SK-MEL-5 (cell line): ENCODE data around the gene TLR3. TPM values are rescaled to one million over a fixed set of nuclear protein-coding genes. Genes with fewer than 3 reads are reported as not detected.
"Not testable (repeated sequence)": the region's sequence is repeated elsewhere in the genome, so short reads cannot be mapped to it uniquely, and the experiment has no call there.

ENCODE experiments used
- DNase-seq: peaks from one replicate; pipeline ENCODE4 v3.0.0-alpha.2; 2016; ENCODE audit warnings: low read depth, low spot score
- in situ Hi-C: cut with HindIII; loops from 2 replicates; pipeline ENCODE4 v1.10.0; 2016; ENCODE audit warnings: low sequenced_read_pairs, high pct_unique_total_duplicates, low pct_unique_long_range_greater_than_20kb
- total RNA-seq: library from RNA; depleted of rRNA; stranded (reverse); fragments of >200 nt; shearing (Covaris generic); gene quantifications from 2 replicates; pipeline ENCODE4 v1.2.3, GENCODE V29; 2014

The TLR3 gene
- total RNA-seq, 1 experiment from 2014 or later = 6.9 TPM

GRCh38 chr4:186037692-186038658, 31.0 kb upstream of the TLR3 start:
- DNase-seq = peak; percentile 82
- in situ Hi-C loops = no loop called here

- in situ Hi-C loops = no loop called here
Observed at GRCh38 chr4:186039697-186040096, 29.3 kb upstream of the TLR3 start.

GRCh38 chr4:186040316-186040715, 28.6 kb upstream of the TLR3 start:
- in situ Hi-C loops = no loop called here
- no peak for DNase-seq

More at GRCh38 chr4:186039697-186040096, 29.3 kb upstream of the TLR3 start:
- DNase-seq = no peak

GRCh38 chr4:186047501-186047900, 21.5 kb upstream of the TLR3 start:
- in situ Hi-C loops, DNase-seq: not testable (repeated sequence)

GRCh38 chr4:186050135-186050534, 18.8 kb upstream of the TLR3 start:
- DNase-seq, in situ Hi-C loops: not testable (repeated sequence)

DNA sequence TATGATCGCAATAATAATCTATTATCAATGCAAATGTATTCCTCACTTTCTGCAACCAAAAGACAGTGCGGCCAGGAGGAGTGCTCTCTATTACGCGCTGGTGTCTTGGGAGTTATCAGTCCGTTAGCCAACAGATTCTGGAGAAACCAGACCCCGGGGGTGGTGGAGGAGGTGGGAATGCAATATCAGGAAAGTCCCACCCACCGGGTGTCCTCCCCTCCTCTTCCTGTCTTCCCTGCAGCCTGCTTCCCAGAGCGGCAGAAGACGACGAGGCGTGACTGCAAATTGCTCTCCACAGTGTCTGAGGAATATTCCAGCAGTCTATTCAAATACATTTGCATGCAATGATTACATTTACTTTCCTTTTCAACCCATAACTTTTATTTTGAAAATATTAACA, 17.9 kb upstream of the TLR3 start:
- in situ Hi-C loops = no loop called here
- no peak for DNase-seq

GRCh38 chr4:186058253-186058979, 10.5 kb upstream of the TLR3 start:
- in situ Hi-C loops = no loop called here
- DNase-seq = no peak

DNA sequence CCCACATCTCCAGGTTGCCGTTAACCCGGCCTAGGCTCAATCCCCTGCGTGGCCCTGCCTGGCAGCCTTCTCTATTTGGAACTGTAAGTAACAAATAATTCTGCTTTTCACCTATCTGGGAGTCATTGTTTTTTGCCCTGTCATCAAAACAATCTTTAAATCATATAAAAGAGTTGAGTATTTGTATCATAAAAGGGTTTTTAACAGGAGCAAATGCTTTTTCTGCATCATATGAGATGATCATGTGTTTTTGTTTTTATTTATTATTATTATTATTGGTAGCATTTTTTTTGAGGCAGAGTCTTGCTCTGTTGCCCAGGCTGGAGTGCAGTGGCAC, 10.0 kb upstream of the TLR3 start:
- in situ Hi-C loops = no loop called here
- DNase-seq = no peak

DNA sequence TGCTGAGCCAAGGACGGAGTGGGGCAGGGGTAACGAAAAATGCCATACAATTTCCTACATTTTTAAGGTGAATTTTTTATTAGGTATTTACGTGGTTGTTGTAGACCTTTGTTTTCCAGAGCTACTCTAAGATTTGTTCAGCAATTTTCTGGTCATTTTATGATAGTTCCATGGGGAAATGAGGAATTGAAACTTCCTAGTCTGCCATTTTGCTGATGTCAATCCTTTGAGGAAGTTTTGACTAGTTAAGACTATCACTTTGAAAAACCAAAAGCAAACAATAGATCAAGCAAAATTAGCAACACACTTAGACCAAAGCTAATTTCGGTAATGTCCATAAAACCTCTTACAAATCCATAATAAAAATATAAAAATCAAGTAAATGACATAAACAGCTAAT, 7.0 kb upstream of the TLR3 start:
- DNase-seq = no peak
- in situ Hi-C loops = no loop called here

- in situ Hi-C loops = no loop called here
- peak; percentile 90 for DNase-seq
Observed at GRCh38 chr4:186067757-186068385, 1.1 kb upstream of the TLR3 start.

- no peak for DNase-seq
- in situ Hi-C loops = no loop called here
Observed at GRCh38 chr4:186069729-186070128, 773 bp downstream of the TLR3 start.

- DNase-seq = no peak
- in situ Hi-C loops = no loop called here
Observed at GRCh38 chr4:186072516-186072915, 3.6 kb downstream of the TLR3 start.

DNA sequence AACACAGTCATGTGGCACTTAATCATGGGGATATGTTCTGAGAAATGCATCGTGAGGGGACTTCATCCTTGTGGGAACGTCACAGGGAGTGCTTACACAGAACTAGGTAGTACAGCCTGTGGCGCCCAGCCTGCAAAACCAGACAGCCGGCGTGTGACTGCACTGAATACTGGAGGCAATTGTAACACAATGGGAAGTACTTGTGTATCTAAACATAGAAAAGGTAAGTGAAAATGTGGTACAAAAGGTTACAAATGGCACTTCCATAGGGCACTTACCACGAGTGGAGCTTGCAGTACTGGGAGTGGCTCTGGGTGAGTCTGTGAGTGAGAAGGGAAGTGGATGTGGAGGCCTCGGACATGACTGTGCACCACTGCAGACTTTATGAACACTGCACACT, 5.2 kb downstream of the TLR3 start:
- peak; percentile 45 for DNase-seq
- in situ Hi-C loops = no loop called here

DNA sequence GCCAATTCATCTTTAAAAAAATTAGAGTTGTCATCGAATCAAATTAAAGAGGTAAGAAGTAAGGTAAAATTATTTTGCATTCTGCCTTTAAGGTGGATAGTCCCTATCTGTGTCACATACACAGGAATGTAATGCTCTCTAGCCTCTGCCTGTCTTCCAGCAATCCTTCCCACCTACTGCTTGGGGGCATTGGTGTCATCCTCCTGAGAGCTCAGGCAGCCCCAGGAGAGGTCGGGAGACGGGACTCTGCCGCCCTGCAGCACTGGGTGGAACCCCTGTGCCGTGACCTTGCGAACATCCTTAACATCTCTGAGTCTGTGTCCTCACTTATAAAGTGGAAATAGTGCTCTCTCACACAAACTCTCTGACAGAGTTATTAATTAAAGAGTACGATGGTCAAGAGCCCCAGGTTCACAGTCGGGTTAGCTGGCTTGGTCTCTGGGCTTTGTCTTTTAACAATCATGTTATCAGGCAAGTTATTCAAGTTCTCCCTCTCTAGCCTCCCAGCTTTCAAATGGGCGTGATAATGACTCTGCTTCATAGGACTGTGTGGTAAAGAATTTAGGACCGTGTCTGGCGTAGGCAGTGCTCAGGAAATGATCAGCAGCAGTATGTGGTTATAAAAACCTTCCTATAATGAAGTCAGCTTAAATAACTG, 10.2 kb downstream of the TLR3 start:
- in situ Hi-C loops = no loop called here
- DNase-seq = no peak

DNA sequence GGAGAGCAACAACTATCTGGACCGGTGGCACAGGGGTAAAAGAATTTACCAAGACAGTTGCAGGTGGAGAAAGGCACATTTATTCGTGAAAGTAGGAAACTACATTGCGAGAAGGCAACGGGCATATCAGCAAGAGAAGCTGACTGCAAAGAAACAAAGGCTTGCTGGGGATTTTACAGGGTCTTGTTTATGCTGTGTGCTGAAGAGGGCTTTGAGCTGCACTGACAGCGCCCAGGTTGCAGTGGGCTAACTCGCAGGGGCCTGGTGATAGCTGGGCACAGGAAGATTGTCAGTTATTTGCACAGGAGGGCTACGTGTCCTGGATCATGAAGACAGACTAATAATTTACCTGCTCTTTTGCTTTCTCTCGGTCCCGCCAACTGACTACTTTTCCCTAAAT, 10.7 kb downstream of the TLR3 start:
- DNase-seq = no peak
- in situ Hi-C loops = no loop called here

DNA sequence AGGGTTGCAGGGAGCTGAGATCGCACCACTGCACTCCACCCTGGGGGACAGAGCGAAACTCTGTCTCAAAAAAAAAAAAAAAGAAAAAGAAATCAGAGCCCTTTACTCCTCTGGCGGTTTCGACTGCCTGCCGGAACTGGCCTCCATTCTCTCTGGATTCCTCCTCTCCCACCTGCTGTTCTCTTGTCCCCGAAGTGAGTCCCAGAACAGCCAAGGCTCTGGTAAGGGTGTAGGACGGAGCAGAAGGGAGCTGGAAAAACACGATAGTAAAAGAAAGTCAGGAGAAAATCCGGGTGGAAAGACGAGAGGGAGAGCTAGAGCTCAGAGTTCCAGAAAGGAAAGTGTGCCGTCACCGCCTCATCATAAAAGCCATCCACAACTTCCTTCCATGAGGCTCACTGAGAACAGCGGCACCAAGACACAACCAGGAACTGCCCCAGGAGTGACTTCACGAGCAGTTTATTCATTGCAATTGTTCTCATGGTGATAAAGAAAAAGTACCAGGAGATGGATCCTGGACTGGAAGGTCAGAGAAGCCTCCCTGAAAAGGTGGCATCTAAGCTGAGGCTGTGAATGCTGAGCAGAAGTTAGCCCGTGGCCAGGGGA, 12.3 kb downstream of the TLR3 start:
- no peak for DNase-seq
- in situ Hi-C loops = no loop called here

GRCh38 chr4:186082221-186082620, 13.3 kb downstream of the TLR3 start:
- in situ Hi-C loops = no loop called here
- DNase-seq = no peak

- peak; percentile 63 for DNase-seq
- in situ Hi-C loops = no loop called here
Observed at GRCh38 chr4:186088523-186088922, 19.6 kb downstream of the TLR3 start.
